Measurements from ENCODE around the gene HTR1D.

The HTR1D gene

DNA sequence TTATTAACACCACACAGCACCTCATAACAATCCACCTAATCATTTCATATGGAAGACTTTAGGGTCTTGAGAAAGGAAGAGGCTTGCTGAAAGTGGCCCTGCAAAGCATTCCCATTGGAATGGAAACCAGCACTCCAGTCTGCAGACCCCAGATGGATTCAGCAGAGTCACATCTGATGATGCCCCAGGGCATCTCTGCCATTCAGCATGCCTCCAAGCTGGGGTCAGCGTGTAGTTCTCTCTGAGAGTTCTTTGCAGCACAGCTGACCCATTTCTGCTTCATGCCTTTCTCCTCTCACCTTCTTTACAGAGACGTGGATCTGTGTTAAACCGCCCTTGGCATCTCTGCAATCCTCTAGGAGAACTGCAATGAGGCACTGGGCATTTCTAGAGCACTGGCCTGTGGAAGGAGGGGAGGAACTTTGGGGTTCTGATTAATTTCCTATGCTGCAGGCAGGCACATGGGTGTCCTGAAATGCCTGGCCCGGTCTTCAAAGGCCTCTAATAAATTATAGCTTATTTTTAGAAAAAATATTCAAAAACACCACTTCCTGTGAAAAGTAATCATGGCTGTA lies 46.0 kb downstream of the HTR1D start:
- TF ChIP-seq, protein P1, sequence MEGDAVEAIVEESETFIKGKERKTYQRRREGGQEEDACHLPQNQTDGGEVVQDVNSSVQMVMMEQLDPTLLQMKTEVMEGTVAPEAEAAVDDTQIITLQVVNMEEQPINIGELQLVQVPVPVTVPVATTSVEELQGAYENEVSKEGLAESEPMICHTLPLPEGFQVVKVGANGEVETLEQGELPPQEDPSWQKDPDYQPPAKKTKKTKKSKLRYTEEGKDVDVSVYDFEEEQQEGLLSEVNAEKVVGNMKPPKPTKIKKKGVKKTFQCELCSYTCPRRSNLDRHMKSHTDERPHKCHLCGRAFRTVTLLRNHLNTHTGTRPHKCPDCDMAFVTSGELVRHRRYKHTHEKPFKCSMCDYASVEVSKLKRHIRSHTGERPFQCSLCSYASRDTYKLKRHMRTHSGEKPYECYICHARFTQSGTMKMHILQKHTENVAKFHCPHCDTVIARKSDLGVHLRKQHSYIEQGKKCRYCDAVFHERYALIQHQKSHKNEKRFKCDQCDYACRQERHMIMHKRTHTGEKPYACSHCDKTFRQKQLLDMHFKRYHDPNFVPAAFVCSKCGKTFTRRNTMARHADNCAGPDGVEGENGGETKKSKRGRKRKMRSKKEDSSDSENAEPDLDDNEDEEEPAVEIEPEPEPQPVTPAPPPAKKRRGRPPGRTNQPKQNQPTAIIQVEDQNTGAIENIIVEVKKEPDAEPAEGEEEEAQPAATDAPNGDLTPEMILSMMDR (IDR thresholded peaks at IDR 0.05; ENCODE audit: low read length, missing control alignments): no peak
- no peak for DNase-seq (ENCODE audit: low read depth)
- H3K4me3 ChIP-seq (replicated peaks; ENCODE audit: low read depth, low read length): no peak overlapping the region

DNA sequence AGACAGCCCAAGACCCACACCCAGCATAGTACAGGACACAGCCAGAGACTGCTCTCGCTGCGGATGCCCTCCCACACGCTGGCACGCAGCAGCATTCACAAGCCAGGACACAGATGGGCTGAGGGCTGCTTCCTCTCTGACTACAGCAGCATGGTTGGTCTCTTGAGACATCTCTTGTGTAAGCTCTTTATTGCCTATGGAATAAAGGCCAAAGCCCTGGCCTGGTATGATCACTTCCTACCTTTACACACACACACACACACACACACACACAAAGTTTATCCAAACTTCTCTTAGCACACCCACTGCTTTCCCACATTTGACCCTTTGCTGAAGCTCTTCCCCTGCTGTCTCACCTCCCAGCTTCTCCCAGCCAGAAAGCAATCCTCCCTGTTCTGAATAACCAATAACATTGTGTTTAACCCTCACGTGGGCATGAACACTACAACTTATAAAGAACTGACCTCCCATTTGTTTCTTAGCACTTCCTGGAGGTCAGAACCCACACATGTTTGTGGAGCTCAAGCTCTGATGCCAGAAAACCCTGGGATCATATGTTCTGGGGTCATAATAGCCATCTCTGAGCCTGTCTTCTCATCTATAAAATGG lies 47.5 kb downstream of the HTR1D start:
- H3K4me3 ChIP-seq (replicated peaks; ENCODE audit: low read depth, low read length): peak overlapping the region; percentile 78
- DNase-seq (ENCODE audit: low read depth): peak; percentile 95
- TF ChIP-seq, protein P1 (IDR thresholded peaks at IDR 0.05; ENCODE audit: low read length, missing control alignments): no peak

DNA sequence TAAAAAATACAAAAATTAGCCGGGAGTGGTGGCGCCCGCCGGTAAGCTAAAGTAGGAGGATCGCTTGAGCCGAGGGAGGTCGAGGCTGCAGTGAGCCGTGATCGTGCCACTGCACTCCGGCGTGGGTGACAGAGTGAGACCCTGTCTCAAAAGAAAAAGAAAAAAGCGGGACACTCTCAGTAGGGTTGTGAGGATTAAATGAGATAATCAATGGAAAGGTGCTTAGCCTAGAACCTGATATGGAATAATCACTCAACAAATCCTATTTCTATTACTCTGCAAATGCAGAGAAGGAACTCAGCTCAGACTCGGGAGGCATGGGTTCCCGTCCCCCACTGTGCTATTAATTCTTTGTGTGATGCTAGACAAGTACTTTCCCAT lies 48.1 kb downstream of the HTR1D start:
- DNase-seq (ENCODE audit: low read depth): no peak
- TF ChIP-seq, protein P1 (IDR thresholded peaks at IDR 0.05; ENCODE audit: low read length, missing control alignments): no peak
- peak overlapping the region; percentile 78 for H3K4me3 ChIP-seq (replicated peaks; ENCODE audit: low read depth, low read length)

DNA sequence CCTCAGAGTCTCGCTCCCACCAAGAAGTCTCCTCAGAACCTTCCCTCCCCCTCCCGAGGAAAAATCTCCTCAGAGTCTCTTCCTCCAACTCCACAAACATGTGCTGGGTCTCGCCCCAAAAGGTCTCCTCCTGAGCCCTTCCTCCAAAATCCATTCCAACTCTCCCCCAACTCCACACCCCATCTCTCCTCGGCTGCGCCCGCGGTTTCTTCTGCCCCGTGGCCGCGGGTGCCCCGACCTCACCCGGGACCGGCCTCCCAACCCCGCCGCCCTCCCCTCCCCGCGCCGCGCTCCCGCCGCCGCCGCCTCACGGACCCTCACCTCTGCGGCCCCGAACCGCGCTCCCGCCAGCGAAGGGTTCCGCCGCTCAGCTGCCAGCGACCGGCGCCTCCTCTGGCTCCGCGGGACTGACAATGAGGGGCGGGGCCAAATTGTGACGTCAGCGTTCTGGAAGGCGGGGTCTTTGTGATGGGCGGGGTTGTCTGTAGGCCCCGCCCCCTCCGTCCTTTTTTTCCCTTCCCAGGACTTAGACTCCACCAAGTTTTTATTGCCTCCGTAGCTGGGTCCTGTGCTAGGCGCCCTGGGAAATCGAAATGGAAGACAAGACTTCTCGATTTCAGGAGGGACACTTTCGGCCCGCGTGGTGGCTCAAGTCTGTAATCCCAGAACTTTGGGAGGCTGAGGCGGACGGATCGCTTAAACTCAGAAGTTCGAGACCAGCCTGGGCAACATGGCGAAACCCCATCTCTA lies 48.7 kb downstream of the HTR1D start, which contains the start of gene LUZP1:
Gene LUZP1, minus strand, starts transcription at position 412 of the 750 bp plus-strand sequence.
- peak; percentile 93 for DNase-seq (ENCODE audit: low read depth)
- H3K4me3 ChIP-seq (replicated peaks; ENCODE audit: low read depth, low read length): peak within 1 kb of the TSS; percentile 78
- TF ChIP-seq, protein P1 (IDR thresholded peaks at IDR 0.05; ENCODE audit: low read length, missing control alignments): no peak

DNA sequence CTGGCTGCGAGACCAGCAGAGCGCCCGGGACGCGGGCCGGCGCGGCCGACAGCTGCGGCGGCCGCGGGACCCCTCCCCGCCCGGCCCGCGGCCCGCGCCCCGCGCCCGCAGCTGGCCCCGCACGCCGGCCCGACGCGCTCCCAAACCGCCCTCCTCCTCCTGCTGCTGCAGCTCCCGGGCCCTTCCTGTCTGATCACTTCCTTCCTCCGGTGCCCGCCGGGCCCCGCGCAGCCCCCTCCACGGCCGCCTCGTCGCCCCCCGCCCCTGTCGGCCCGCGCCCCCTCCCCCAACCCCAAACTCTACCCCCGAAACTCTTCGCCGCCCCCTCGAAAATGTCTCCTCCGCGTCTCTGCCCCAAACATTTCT lies 49.2 kb downstream of the HTR1D start:
- TF ChIP-seq, protein P1 (IDR thresholded peaks at IDR 0.05; ENCODE audit: low read length, missing control alignments): no peak
- peak overlapping the region; percentile 78 for H3K4me3 ChIP-seq (replicated peaks; ENCODE audit: low read depth, low read length)
- no peak for DNase-seq (ENCODE audit: low read depth)

DNA sequence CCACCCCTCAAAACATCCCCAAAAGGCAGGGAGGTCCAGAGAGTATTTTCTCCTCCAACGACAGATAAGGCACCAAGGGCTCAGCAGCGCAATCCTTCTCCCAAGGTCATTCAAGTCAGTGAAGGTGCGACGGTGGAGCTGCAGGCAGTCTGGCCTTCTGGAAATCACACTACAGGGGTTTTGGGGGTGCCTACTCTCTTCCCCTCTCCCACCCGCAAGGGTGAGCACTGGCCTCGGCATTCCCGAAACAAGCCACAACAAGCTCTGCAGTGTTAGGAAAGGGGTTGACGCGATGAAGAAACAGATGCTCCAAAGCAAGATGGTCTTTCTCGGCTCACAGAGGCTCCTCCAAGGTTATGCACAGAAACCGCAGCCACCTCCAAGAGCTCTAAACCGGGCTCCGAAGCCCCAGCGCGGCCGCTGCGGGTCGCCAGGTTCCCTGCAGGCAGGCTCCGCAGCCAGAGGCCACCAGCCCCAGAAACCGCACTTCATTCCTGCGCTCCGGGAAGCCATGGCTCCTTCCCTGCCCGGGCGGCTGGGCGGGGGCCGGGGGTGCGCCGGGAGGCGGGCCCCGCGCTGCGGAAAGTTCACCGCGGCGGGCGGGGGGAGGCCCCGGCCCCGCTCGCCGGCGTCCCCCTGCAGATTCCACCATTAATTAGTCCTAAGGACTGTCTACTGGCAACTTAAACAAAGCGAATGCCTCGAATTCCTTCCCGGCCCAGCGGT lies 49.8 kb downstream of the HTR1D start:
- H3K4me3 ChIP-seq (replicated peaks; ENCODE audit: low read depth, low read length): peak overlapping the region; percentile 78
- DNase-seq (ENCODE audit: low read depth): peak; percentile 47
- TF ChIP-seq, protein P1 (IDR thresholded peaks at IDR 0.05; ENCODE audit: low read length, missing control alignments): no peak
